ENCODE data around the gene MRPS2. TPM values are rescaled to one million over a fixed set of nuclear protein-coding genes. Genes with fewer than 3 reads are reported as not detected.

Gene MRPS2
- total and polyA plus RNA-seq, 9 of the 15 experiments (the other 6 are each of a cell fraction or from before 2014, with no cell fraction given): 8.0 to 167 (median 81.3) TPM

DNA sequence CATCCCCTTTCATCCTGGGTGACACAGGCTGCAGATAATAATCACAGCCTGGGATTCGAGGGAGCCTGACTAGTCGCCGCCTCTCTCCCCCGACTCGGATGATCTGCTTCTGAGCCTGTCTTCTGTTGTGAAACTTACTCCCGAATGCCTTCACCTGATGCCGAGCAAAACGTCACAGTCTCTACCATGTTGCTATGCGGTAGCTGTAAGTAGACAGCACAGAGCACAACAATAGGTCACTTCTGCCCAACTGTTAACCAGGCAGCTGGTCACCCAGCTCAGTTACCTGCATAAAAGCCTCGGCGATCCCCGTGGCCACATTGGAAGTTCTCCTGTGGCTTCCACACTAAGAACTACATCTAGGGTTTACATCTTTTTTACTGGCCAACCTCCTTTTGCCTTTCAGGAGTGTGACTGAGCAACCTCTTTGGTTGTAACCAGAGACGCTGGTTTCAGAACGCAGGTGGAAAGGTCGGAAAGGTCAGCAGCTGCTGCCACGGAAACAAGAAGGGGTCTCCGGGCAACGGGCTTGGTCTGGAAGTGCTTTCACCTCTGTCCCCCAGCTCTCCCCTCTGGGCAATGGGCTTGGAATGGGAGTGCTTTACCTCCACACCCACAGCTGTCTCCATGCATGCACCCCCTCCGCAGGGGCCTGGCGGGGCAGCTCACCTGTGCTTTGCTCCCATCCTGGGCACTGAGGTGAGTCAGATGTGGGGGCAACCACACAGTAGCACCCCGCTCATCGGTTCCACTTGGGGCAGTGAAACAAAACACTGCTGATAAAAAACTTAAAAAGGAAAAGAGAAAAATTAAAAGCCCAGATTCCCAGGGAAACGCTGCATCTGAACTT is 28.5 kb upstream of the MRPS2 start:
- H2AFZ ChIP-seq (ENCODE audit: low read depth, low read length): peak overlapping the region; percentile 58
- H3K9me3 ChIP-seq (replicated peaks; ENCODE audit: control insufficient read depth, insufficient read depth, low read depth, low read length): no peaks in the 10 kb centered on the region
- ATAC-seq: no peak; the same call in 2 of the 3 replicates
- no peaks in the 10 kb centered on the region for H3K27me3 ChIP-seq (ENCODE audit: control insufficient read depth in 2 of 2, insufficient read depth in 2 of 2, low read length in 2 of 2)
- WGBS (ENCODE audit: insufficient coverage, low coverage, missing lambda C conversion rate): 35% methylated on average over 21 of the region's 23 CpGs
- peaks cover 51 to 61% of the 10 kb centered on the region in 2 experiments for H3K4me1 ChIP-seq (replicated peaks in 1 of 2; ENCODE audit: control insufficient read depth in 2 of 2, insufficient read depth in 2 of 2, low read length in 2 of 2)
- intact Hi-C loops (cut with micrococcal nuclease) (no loop called here), in situ Hi-C loops (cut with MboI) (no loop called here)
- no TSS peak for BruUV-seq (replicated peaks)
- FAIRE-seq: peak; percentile 77
- no peaks in the 10 kb centered on the region for H4K20me1 ChIP-seq (replicated peaks; ENCODE audit: control insufficient read depth, insufficient read depth, low read length)
- DNase-seq (ENCODE audit: extremely low read depth in 1 of 4, low spot score in 3 of 4): peak in 3 of 4 experiments; percentile 14 to 47 (median 40)
- peak overlapping the region in 1 of 2 experiments; percentile 77; a peak in 2 of 4 replicates for H3K9ac ChIP-seq (ENCODE audit: insufficient read depth in 1 of 2, low read depth in 2 of 2, low read length in 2 of 2)
- 0 out of 2 replicates have a peak overlapping the region, but pooled peaks have one; percentile 5 for H3K4me2 ChIP-seq (ENCODE audit: insufficient read depth, low read length)
- no peak overlapping the region for H3K4me3 ChIP-seq
- ChIA-PET CTCF (ENCODE audit: low intra/inter-chr PET ratio) (no interaction called here), POLR2A (interaction anchor here (0.7 to 1.8 kb wide), 5 partner anchors 11 to 59 kb away, joined by 3 to 5 read pairs (median 3); no protein-coding TSS in a partner anchor)
- H3K9me1 ChIP-seq (ENCODE audit: control insufficient read depth, insufficient read depth, low read length): no peaks in the 10 kb centered on the region
- 0 out of 3 replicates have a peak overlapping the region, but pooled peaks have one; percentile 1 for H3K27ac ChIP-seq (ENCODE audit: extremely low read depth, low read depth, low read length)
- H3K36me3 ChIP-seq (ENCODE audit: control insufficient read depth, insufficient read depth, low read length): no peaks in the 10 kb centered on the region
- H3K79me2 ChIP-seq (ENCODE audit: control insufficient read depth, insufficient read depth, low read length): no peaks in the 10 kb centered on the region
- peak; percentile 56 for TF ChIP-seq CEBPB (tag; IDR thresholded peaks at IDR 0.05)
- TF ChIP-seq RCOR1 (IDR thresholded peaks at IDR 0.05; ENCODE audit: borderline replicate concordance in 1 of 2, low read depth in 2 of 2, low read length in 2 of 2): peak in 1 of 2 experiments; percentile 49; a peak in 1 of 4 replicates
- no peak for TF ChIP-seq EP300 (IDR thresholded peaks at IDR 0.05; ENCODE audit: low read length)
- peak; percentile 80 for TF ChIP-seq RFX1 (IDR thresholded peaks at IDR 0.05)
- no peak for TF ChIP-seq CBFB (CRISPR knock-in tag; IDR thresholded peaks at IDR 0.05)
- 0 out of 4 replicates have a peak, but pooled peaks of 1 of the 2 experiments have one; percentile 29 for TF ChIP-seq ZNF639 (CRISPR knock-in tag; conservative IDR thresholded peaks at IDR 0.05 in 1 of 2, IDR thresholded peaks at IDR 0.05 in 1 of 2)
- TF ChIP-seq ZNF584 (CRISPR knock-in tag; IDR thresholded peaks at IDR 0.05; ENCODE audit: low read depth): no peak
- TF ChIP-seq KDM1A (IDR thresholded peaks at IDR 0.05): no peak
- peak; percentile 11; the same call in 1 of the 2 replicates for TF ChIP-seq L3MBTL2 (IDR thresholded peaks at IDR 0.05)
- TF ChIP-seq ARID4B (CRISPR knock-in tag; IDR thresholded peaks at IDR 0.05): no peak
- TF ChIP-seq ATF1 (CRISPR knock-in tag; IDR thresholded peaks at IDR 0.05): no peak
- peak; percentile 35; the same call in 1 of the 2 replicates for TF ChIP-seq ATF1 (tag; IDR thresholded peaks at IDR 0.05)
- TF ChIP-seq TFAP4 (CRISPR knock-in tag; IDR thresholded peaks at IDR 0.05; ENCODE audit: borderline replicate concordance): peak; percentile 60; the same call in 1 of the 2 replicates
